Measurements from ENCODE around the gene PARM1.

PARM1 gene

GRCh38 chr4:75025431-75025830 is 92.5 kb downstream of the PARM1 start:
- WGBS, 2 experiments, result 94 to 95% methylated on average over 4 to 5 of the region's 5 CpGs
- no peak overlapping the region for H3K4me3 ChIP-seq (ENCODE audit: insufficient read depth, low read depth, low read length)
- no peaks in the 10 kb centered on the region for H3K36me3 ChIP-seq (ENCODE audit: control insufficient read depth, insufficient read depth, low read length)
- H3K27ac ChIP-seq (ENCODE audit: insufficient read depth, low read depth, low read length, poor library complexity, severe bottlenecking), result no peak overlapping the region
- H3K9me3 ChIP-seq (ENCODE audit: control insufficient read depth, low read length), result no peaks in the 10 kb centered on the region
- H3K4me1 ChIP-seq (ENCODE audit: control insufficient read depth, insufficient read depth, low read length), result no peaks in the 10 kb centered on the region
- no peaks in the 10 kb centered on the region for H3K27me3 ChIP-seq (ENCODE audit: control insufficient read depth, insufficient read depth, low read length, poor library complexity, severe bottlenecking)

- no peaks in the 10 kb centered on the region for H3K27me3 ChIP-seq (ENCODE audit: control insufficient read depth, insufficient read depth, low read length, poor library complexity, severe bottlenecking)
- H3K27ac ChIP-seq (ENCODE audit: insufficient read depth, low read depth, low read length, poor library complexity, severe bottlenecking), result no peak overlapping the region
- no peak overlapping the region for H3K4me3 ChIP-seq (ENCODE audit: insufficient read depth, low read depth, low read length)
- 93 to 95% methylated on average over 6 of the region's 6 CpGs for WGBS, 2 experiments
- H3K36me3 ChIP-seq (ENCODE audit: control insufficient read depth, insufficient read depth, low read length), result no peaks in the 10 kb centered on the region
- no peaks in the 10 kb centered on the region for H3K9me3 ChIP-seq (ENCODE audit: control insufficient read depth, low read length)
- no peaks in the 10 kb centered on the region for H3K4me1 ChIP-seq (ENCODE audit: control insufficient read depth, insufficient read depth, low read length)
Observed at GRCh38 chr4:75028196-75028854, 95.4 kb downstream of the PARM1 start.

DNA sequence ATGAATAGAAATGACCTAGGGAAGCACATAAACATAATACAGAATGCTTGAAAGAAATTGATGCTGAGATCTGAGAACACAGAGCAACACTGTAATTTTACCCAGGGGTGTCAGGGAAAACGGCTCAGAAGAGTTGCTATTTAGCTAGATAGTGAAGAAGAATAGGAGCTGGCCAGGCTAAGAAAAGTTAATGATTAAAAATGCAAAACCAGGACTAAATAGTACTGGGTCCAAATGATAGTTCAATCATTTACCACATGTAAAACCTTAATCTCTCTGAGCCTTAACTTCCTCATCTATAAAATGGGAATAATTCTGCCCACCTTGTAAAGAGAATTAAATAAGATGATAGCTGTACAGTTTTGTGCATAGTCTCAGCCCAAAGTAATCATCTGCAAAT is 97.1 kb downstream of the PARM1 start:
- 75 to 86% methylated on average over 1 of the region's 1 CpG for WGBS, 2 experiments
- Histone ChIP-seq H3K27ac (ENCODE audit: insufficient read depth, low read depth, low read length, poor library complexity, severe bottlenecking) (no peak overlapping the region), H3K4me1 (ENCODE audit: control insufficient read depth, insufficient read depth, low read length) (no peaks in the 10 kb centered on the region), H3K36me3 (ENCODE audit: control insufficient read depth, insufficient read depth, low read length) (no peaks in the 10 kb centered on the region), H3K27me3 (ENCODE audit: control insufficient read depth, insufficient read depth, low read length, poor library complexity, severe bottlenecking) (no peaks in the 10 kb centered on the region), H3K4me3 (ENCODE audit: insufficient read depth, low read depth, low read length) (no peak overlapping the region), H3K9me3 (ENCODE audit: control insufficient read depth, low read length) (no peaks in the 10 kb centered on the region)

GRCh38 chr4:75030649-75031235 is 97.8 kb downstream of the PARM1 start:
- no peaks in the 10 kb centered on the region for H3K36me3 ChIP-seq (ENCODE audit: control insufficient read depth, insufficient read depth, low read length)
- WGBS, 2 experiments, result 98 to 99% methylated on average over 3 of the region's 3 CpGs
- H3K27ac ChIP-seq (ENCODE audit: insufficient read depth, low read depth, low read length, poor library complexity, severe bottlenecking), result no peak overlapping the region
- H3K9me3 ChIP-seq (ENCODE audit: control insufficient read depth, low read length), result no peaks in the 10 kb centered on the region
- H3K27me3 ChIP-seq (ENCODE audit: control insufficient read depth, insufficient read depth, low read length, poor library complexity, severe bottlenecking), result no peaks in the 10 kb centered on the region
- H3K4me3 ChIP-seq (ENCODE audit: insufficient read depth, low read depth, low read length), result no peak overlapping the region
- H3K4me1 ChIP-seq (ENCODE audit: control insufficient read depth, insufficient read depth, low read length), result no peaks in the 10 kb centered on the region

DNA sequence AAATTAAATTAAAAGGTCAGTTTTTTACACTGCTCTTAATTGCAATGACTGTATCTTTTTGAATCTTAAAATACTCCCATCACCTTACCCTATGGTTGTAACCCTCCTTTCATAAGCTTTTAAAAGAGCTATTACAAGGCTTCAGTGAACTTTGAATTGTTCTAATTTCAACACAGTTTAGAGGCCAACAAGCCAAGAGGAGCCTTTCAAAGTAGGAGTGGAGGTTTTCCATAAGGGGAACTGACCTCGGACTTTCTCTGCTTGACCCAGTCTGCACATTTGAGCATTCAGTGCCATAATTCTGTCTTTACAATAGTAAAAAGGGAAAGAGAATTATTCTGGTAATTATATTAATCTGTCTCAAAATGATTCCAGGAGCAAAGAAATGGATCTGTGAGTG is 98.9 kb downstream of the PARM1 start:
- Histone ChIP-seq H3K36me3 (ENCODE audit: control insufficient read depth, insufficient read depth, low read length) (no peaks in the 10 kb centered on the region), H3K9me3 (ENCODE audit: control insufficient read depth, low read length) (no peaks in the 10 kb centered on the region)

GRCh38 chr4:75034523-75034922 is 101.6 kb downstream of the PARM1 start:
- Histone ChIP-seq H3K27me3 (ENCODE audit: control insufficient read depth, insufficient read depth, low read length, poor library complexity, severe bottlenecking) (no peaks in the 10 kb centered on the region), H3K4me3 (ENCODE audit: insufficient read depth, low read depth, low read length) (no peak overlapping the region), H3K36me3 (ENCODE audit: control insufficient read depth, insufficient read depth, low read length) (no peaks in the 10 kb centered on the region), H3K27ac (ENCODE audit: insufficient read depth, low read depth, low read length, poor library complexity, severe bottlenecking) (no peak overlapping the region), H3K9me3 (ENCODE audit: control insufficient read depth, low read length) (no peaks in the 10 kb centered on the region), H3K4me1 (ENCODE audit: control insufficient read depth, insufficient read depth, low read length) (no peaks in the 10 kb centered on the region)
- WGBS, 2 experiments, result 82 to 88% methylated on average over 3 of the region's 3 CpGs

More for the DNA sequence above, 98.9 kb downstream of the PARM1 start:
- no peaks in the 10 kb centered on the region for H3K4me1 ChIP-seq (ENCODE audit: control insufficient read depth, insufficient read depth, low read length)
- H3K4me3 ChIP-seq (ENCODE audit: insufficient read depth, low read depth, low read length), result no peak overlapping the region
- H3K27me3 ChIP-seq (ENCODE audit: control insufficient read depth, insufficient read depth, low read length, poor library complexity, severe bottlenecking), result no peaks in the 10 kb centered on the region
- 93% methylated on average over 1 of the region's 1 CpG; no CpG with 5 or more reads in 1 of the 2 experiments for WGBS, 2 experiments
- no peak overlapping the region for H3K27ac ChIP-seq (ENCODE audit: insufficient read depth, low read depth, low read length, poor library complexity, severe bottlenecking)

DNA sequence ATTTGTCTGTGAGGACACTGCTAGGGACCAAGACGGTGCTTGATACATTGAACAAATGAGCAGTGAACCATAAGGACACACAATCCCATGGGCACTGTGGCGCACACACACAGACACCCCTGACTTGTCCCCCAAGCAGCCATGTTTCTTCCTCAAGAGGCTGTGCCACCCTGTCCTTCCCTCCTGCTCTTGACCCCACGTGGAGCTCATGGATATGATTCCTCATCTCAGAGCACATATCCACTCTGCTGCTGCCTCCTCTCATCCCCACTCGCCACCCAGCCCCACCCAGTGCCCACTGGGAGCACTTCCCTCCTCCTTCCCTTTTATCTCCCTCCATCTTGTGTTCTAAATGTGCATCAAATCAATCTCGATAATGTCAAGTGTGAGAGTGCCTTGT is 102.4 kb downstream of the PARM1 start:
- Histone ChIP-seq H3K9me3 (ENCODE audit: control insufficient read depth, low read length) (no peaks in the 10 kb centered on the region), H3K27me3 (ENCODE audit: control insufficient read depth, insufficient read depth, low read length, poor library complexity, severe bottlenecking) (no peaks in the 10 kb centered on the region), H3K36me3 (ENCODE audit: control insufficient read depth, insufficient read depth, low read length) (no peaks in the 10 kb centered on the region), H3K4me1 (ENCODE audit: control insufficient read depth, insufficient read depth, low read length) (no peaks in the 10 kb centered on the region), H3K4me3 (ENCODE audit: insufficient read depth, low read depth, low read length) (no peak overlapping the region), H3K27ac (ENCODE audit: insufficient read depth, low read depth, low read length, poor library complexity, severe bottlenecking) (no peak overlapping the region)
- 92 to 95% methylated on average over 5 of the region's 5 CpGs for WGBS, 2 experiments

GRCh38 chr4:75036046-75036830 is 103.3 kb downstream of the PARM1 start:
- no peaks in the 10 kb centered on the region for H3K36me3 ChIP-seq (ENCODE audit: control insufficient read depth, insufficient read depth, low read length)
- no peak overlapping the region for H3K27ac ChIP-seq (ENCODE audit: insufficient read depth, low read depth, low read length, poor library complexity, severe bottlenecking)
- no peaks in the 10 kb centered on the region for H3K27me3 ChIP-seq (ENCODE audit: control insufficient read depth, insufficient read depth, low read length, poor library complexity, severe bottlenecking)
- no peaks in the 10 kb centered on the region for H3K4me1 ChIP-seq (ENCODE audit: control insufficient read depth, insufficient read depth, low read length)
- no peak overlapping the region for H3K4me3 ChIP-seq (ENCODE audit: insufficient read depth, low read depth, low read length)
- WGBS, 2 experiments, result 93 to 95% methylated on average over 2 of the region's 3 CpGs
- H3K9me3 ChIP-seq (ENCODE audit: control insufficient read depth, low read length), result no peaks in the 10 kb centered on the region

DNA sequence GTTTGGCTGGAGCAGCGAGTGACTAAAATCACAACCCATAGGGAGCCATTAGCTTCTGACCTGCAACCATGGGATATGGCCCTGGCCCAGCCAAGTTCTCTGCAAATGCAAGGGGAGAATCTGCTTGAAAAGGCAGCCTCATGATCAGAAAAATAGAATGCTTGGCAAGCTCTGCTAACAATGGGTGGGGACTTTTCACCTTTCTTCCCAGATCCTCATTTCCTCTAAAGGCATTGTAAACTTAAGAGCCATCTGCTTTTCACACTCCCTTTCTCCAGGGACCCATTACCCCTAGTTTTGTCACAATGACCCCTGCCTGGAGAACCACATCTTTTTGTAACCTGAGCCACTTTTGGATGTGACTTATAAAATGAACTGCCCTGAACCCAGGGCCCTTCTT is 104.3 kb downstream of the PARM1 start:
- WGBS, 2 experiments, result 94 to 100% methylated on average over 1 of the region's 1 CpG
- Histone ChIP-seq H3K27me3 (ENCODE audit: control insufficient read depth, insufficient read depth, low read length, poor library complexity, severe bottlenecking) (no peaks in the 10 kb centered on the region), H3K4me1 (ENCODE audit: control insufficient read depth, insufficient read depth, low read length) (no peaks in the 10 kb centered on the region), H3K9me3 (ENCODE audit: control insufficient read depth, low read length) (no peaks in the 10 kb centered on the region), H3K27ac (ENCODE audit: insufficient read depth, low read depth, low read length, poor library complexity, severe bottlenecking) (no peak overlapping the region), H3K4me3 (ENCODE audit: insufficient read depth, low read depth, low read length) (no peak overlapping the region), H3K36me3 (ENCODE audit: control insufficient read depth, insufficient read depth, low read length) (no peaks in the 10 kb centered on the region)

DNA sequence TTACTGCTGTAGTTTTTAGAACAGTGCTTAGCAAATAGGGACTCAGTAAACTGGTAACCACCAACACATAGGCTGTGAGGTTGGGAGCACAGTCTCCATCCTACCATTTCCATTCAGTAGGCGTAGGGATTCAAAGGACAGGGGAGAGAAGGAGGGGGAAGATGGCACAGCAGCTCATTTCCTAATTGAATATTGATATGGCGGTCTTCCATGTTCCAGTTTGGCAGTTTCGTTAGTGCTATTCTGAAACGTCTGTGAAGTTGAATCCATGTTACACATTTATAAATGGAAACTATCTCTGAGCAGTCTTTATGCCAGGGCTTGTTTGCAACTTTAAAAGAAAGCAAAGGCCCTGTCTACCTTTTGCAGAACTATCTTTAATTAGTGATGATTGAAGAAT is 105.5 kb downstream of the PARM1 start:
- H3K27me3 ChIP-seq (ENCODE audit: control insufficient read depth, insufficient read depth, low read length, poor library complexity, severe bottlenecking), result no peaks in the 10 kb centered on the region
- 89 to 92% methylated on average over 4 of the region's 4 CpGs for WGBS, 2 experiments
- H3K27ac ChIP-seq (ENCODE audit: insufficient read depth, low read depth, low read length, poor library complexity, severe bottlenecking), result no peak overlapping the region
- no peak overlapping the region for H3K4me3 ChIP-seq (ENCODE audit: insufficient read depth, low read depth, low read length)
- H3K9me3 ChIP-seq (ENCODE audit: control insufficient read depth, low read length), result no peaks in the 10 kb centered on the region
- no peaks in the 10 kb centered on the region for H3K36me3 ChIP-seq (ENCODE audit: control insufficient read depth, insufficient read depth, low read length)
- H3K4me1 ChIP-seq (ENCODE audit: control insufficient read depth, insufficient read depth, low read length), result no peaks in the 10 kb centered on the region
